Psoas muscle (tissue), 8 donors: ENCODE results near the gene RANBP10. TPM values are rescaled to one million over a fixed set of nuclear protein-coding genes. Genes with fewer than 3 reads are reported as not detected.
"Not testable (repeated sequence)": the region's sequence is repeated elsewhere in the genome, so short reads cannot be mapped to it uniquely, and the experiment has no call there.

Source experiments
- ATAC-seq, 4 donors: fragments of 200-7000 bp; cut with Tn5 transposase; one replicate each; pipeline ENCODE4 v1.9.1; 2020; ENCODE audit warnings: moderate library complexity in 3 of 4, mild to moderate bottlenecking in 2 of 4
- DNase-seq, 2 donors: peaks; one replicate each; pipeline ENCODE4 v3.0.0-alpha.2; 2020
- H3K27ac ChIP-seq: fragments of 200-600 bp; one replicate; pipeline ENCODE4 v1.8.0; 2022
- H3K27me3 ChIP-seq, 3 donors: fragments of 200-600 bp in 1 of 3; one replicate each; pipeline versions ENCODE4 v1.6.1 to v1.8.0; 2013 to 2022; ENCODE audit warnings: low read length in 2 of 3, mild to moderate bottlenecking in 2 of 3, moderate library complexity in 1 of 3; ENCODE audit not compliant: insufficient read depth in 3 of 3
- H3K36me3 ChIP-seq, 2 donors: fragments of 200-600 bp in 1 of 2; one replicate each; pipeline versions ENCODE4 v1.6.1 to v1.8.0; 2013 to 2022; ENCODE audit warnings: low read depth in 1 of 2, mild to moderate bottlenecking in 1 of 2, moderate library complexity in 1 of 2; ENCODE audit not compliant: insufficient read depth in 1 of 2
- H3K4me1 ChIP-seq: fragments of 200-600 bp; one replicate; pipeline ENCODE4 v1.8.0; 2022
- H3K4me3 ChIP-seq: fragments of 200-600 bp; one replicate; pipeline ENCODE4 v1.8.0; 2022; ENCODE audit warnings: mild to moderate bottlenecking
- H3K9me3 ChIP-seq: fragments of 200-600 bp; one replicate; pipeline ENCODE4 v1.8.0; 2022
- CTCF ChIP-seq: fragments of 200-600 bp; IDR thresholded peaks from one replicate; pipeline ENCODE4 v1.8.0; 2022; ENCODE audit warnings: antibody characterized with exemption
- WGBS, 3 donors: extraction: QIAGEN DNeasy Blood & Tissue Kit; methylation state at CpG; one replicate each; pipeline versions ENCODE4 v1.1.6 to v1.1.7; 2013; 5-methylcytosine and 5-hydroxymethylcytosine counted together
- intact Hi-C, 2 donors: fragments of 100-400 bp; cut with DNase I; formaldehyde crosslinking; loops; one replicate each; pipeline versions ENCODE4 v1.11.0 to v1.14.2; 2022
- polyA plus RNA-seq, 3 donors: library from polyadenylated mRNA; stranded (reverse); fragments of 200-250 nt; gene quantifications; one replicate each; pipeline ENCODE4 v1.2.3, GENCODE V29; 2013
- total RNA-seq, 4 donors: library from RNA; stranded (reverse); fragmentation: NEBNext Ultra II Directional in 2 of 4; extraction: Animal tissue kit (Norgen Biotek cat#: 25700) in 2 of 4; gene quantifications; one replicate each; pipeline versions ENCODE4 v1.2.1 to v1.2.4, GENCODE V29; 2021 to 2023
- donor health status: healthy with polysubstance abuse.
- donor health status: DM: no; HTN: no; CAD: no; lungs with moderate emphysema.
- donor health status: Bipolar disorder and iron deficiency.
- donor health status: healthy.
- donor health status: DM: yes; HTN: yes; CAD: no.
- donor health status: DM: no; HTN: no; CAD: no.
- donor health status: DM: no; HTN: no; CAD: no.
- donor health status: DM: yes; HTN: yes; CAD: no.

Gene RANBP10
- total and polyA plus RNA-seq, 7 donors, result 9.1 to 27.9 (median 17.6) TPM

GRCh38 chr16:67699265-67699664 is 107.1 kb downstream of the RANBP10 start:
- intact Hi-C loops, result loop anchor here in 1 of 2 donors (10.0 kb wide), 1 partner anchor 346 kb away; no protein-coding TSS in a partner anchor
- Histone ChIP-seq H3K4me3 (no peak overlapping the region), H3K27me3 (no peaks in the 10 kb centered on the region), H3K9me3 (no peaks in the 10 kb centered on the region), H3K4me1 (peaks cover 22% of the 10 kb centered on the region), H3K36me3 (no peaks in the 10 kb centered on the region), H3K27ac (no peak overlapping the region)
- TF ChIP-seq CTCF, result no peak
- no peak for ATAC-seq
- DNase-seq, result no peak
- 96 to 99% (median 97%) methylated on average over 7 of the region's 7 CpGs for WGBS, 3 donors

- 79 to 94% (median 89%) methylated on average over 4 of the region's 4 CpGs for WGBS, 3 donors
- Histone ChIP-seq H3K9me3 (no peaks in the 10 kb centered on the region), H3K27me3 (no peaks in the 10 kb centered on the region), H3K27ac (no peak overlapping the region), H3K4me1 (peaks cover 6% of the 10 kb centered on the region), H3K4me3 (no peak overlapping the region), H3K36me3 (no peaks in the 10 kb centered on the region)
- TF ChIP-seq CTCF, result no peak
- intact Hi-C loops, result loop anchor here in 1 of 2 donors (10.0 kb wide), 1 partner anchor 347 kb away; no protein-coding TSS in a partner anchor
- DNase-seq (no peak), ATAC-seq (no peak)
These were observed 108.8 kb downstream of the RANBP10 start for GRCh38 chr16:67697422-67698185.

- peak in 3 of 4 donors; percentile 55 to 74 (median 56) for ATAC-seq
- H3K4me1 ChIP-seq, result no peaks in the 10 kb centered on the region
- 26 to 43% (median 37%) methylated on average over 2 of the region's 2 CpGs for WGBS, 3 donors
- TF ChIP-seq CTCF, result no peak
- no peak overlapping the region for H3K4me3 ChIP-seq
- H3K9me3 ChIP-seq, result no peaks in the 10 kb centered on the region
- DNase-seq, result no peak
- no peak overlapping the region for H3K27ac ChIP-seq
- intact Hi-C loops, result loop anchor here in 1 of 2 donors (10.0 kb wide), 1 partner anchor 350 kb away; no protein-coding TSS in a partner anchor
- peaks cover 0 to 3% of the 10 kb centered on the region in 2 donors for H3K36me3 ChIP-seq
- H3K27me3 ChIP-seq, result no peaks in the 10 kb centered on the region
These were observed 111.7 kb downstream of the RANBP10 start for GRCh38 chr16:67694611-67695010.

- not testable (repeated sequence) for ATAC-seq, H3K9me3 ChIP-seq, H3K27ac ChIP-seq, H3K27me3 ChIP-seq, DNase-seq, H3K4me1 ChIP-seq, H3K4me3 ChIP-seq, H3K36me3 ChIP-seq
- WGBS, 3 donors, result 90 to 92% (median 90%) methylated on average over 8 of the region's 8 CpGs
- intact Hi-C loops, result loop anchor here in 1 of 2 donors (10.0 kb wide), 1 partner anchor 351 kb away; no protein-coding TSS in a partner anchor
These were observed 112.7 kb downstream of the RANBP10 start for GRCh38 chr16:67693517-67694285.
